ENCODE data around the gene KIF26B.

GRCh38 chr1:245172829-245173228, 18.0 kb downstream of the KIF26B start:
- no peak for TF ChIP-seq CTCF (IDR thresholded peaks at IDR 0.05; ENCODE audit: borderline replicate concordance, extremely low read depth, low read length, poor library complexity, severe bottlenecking)
- no peak for TF ChIP-seq EZH2 (IDR thresholded peaks at IDR 0.05; ENCODE audit: borderline replicate concordance, low read depth, low read length, severe bottlenecking)

All from DND-41 (cell line).